Inflammatory macrophage treated with lipopolysaccharide for 1 hour (primary cell): ENCODE measurements around the gene IQSEC3.

Source experiments
- DNase-seq, 2 donors: peaks; one replicate each; pipeline ENCODE4 v3.0.0-alpha.2; 2020 to 2022

IQSEC3 gene

GRCh38 chr12:220491-220890 is 153.9 kb downstream of the IQSEC3 start:
- no peak for DNase-seq

GRCh38 chr12:220946-221550 is 154.5 kb downstream of the IQSEC3 start:
- no peak for DNase-seq

DNA sequence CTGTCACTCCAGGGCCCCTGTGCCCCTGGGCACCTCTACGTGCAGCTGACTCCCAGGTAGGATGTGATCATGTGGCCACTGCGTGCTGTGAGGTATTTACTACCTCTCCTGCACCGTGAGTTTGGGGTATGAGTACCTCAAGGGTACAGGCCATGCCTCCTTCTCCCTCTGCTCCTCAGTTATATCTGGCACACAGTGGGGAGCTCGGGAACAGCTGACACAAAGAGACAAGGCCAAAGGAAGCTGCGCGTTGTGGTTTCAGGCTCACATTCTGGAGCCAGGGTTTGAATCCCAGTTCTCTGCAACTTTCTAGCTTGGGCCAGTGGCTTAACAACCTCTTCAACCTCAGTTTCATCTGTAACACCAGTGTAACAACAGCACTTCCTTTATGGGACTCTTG is 155.2 kb downstream of the IQSEC3 start:
- no peak for DNase-seq

GRCh38 chr12:223841-224240 is 157.3 kb downstream of the IQSEC3 start:
- no peak for DNase-seq

DNA sequence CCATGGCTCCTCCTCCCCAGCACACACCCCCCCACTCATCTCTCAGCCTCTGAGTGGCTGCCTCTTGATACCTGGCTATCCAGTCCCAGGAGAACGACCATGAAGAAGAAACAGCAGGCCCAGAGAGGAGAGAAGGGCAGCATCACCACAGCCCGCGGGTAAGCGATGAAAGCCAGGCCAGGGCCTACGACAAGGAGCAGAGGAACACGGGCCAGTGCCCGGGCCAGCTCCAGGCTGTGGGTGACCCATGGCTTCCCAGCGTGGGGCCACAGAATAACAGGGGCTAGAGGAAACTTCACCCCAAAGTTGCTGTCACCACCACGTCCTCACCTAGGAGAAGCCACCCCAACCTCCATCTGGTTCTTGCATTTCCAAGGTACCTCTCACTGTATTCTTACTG is 157.8 kb downstream of the IQSEC3 start:
- no peak for DNase-seq

GRCh38 chr12:225012-225411 is 158.4 kb downstream of the IQSEC3 start:
- no peak for DNase-seq

DNA sequence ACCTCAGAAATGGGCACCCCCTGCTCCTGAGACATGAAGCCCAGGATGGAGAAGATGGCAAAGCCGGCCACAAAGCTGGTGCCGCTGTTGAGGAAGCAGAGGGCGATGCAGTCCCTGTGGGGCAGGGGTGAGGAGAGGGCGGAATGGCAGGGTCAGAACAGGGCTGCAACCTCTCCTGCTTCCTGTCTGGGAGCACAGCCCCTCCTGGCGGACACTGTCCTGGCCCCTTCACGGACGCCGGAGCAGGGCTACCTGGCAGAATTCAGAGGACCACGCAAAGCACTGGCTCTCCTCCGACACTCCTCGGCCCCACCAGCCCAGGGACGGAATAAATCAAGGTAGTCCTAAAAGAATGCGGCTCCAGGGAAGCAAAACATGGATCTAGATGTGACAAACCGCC is 159.8 kb downstream of the IQSEC3 start:
- DNase-seq, result no peak

DNA sequence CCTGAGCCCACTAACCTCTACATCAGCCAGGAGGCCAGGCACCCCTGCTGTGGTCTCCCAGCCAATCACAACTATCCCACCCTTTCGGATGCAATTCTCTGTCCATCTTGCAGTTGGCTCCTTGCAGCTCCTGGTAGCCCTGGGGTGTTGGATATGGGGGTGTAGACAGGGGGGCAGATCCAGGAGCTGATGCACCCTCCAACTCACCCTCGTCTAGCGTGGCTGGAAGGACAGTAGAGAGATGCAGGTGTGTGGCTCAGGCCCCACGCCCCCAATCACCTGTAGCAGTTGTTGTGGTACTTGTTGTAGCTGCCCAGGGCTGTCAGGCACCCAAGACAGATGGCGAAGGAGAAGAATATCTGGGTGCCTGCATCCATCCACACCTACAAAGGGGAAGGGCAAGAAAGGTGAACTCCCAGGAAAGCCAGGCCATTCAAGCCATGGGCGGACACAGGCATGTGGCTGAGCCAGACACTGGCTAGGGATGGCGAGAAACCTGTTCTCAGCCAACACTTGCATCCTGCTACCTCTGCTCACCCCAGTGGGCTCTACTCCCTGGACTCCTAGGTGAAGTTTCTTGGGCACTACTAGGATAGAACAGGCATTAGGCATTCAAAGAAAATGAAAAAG is 160.8 kb downstream of the IQSEC3 start:
- DNase-seq, result no peak
